CD4-positive, alpha-beta memory T cell (primary cell): ENCODE measurements around the gene MMP13. TPM values are rescaled to one million over a fixed set of nuclear protein-coding genes. Genes with fewer than 3 reads are reported as not detected.

Experiments used
- CTCF ChIA-PET: fragments of 350-600 bp; sonication (Branson Sonifier 250); formaldehyde crosslinking; loops from one replicate; lab custom pipeline; 2021; ENCODE audit warnings: inconsistent platforms; ENCODE audit not compliant: partially characterized antibody; lab: Charles Lee
- POLR2A ChIA-PET: fragments of 350-600 bp; sonication (Branson Sonifier 250); formaldehyde crosslinking; loops from one replicate; lab custom pipeline; 2021; ENCODE audit not compliant: partially characterized antibody; lab: Charles Lee
- DNase-seq, 5 donors: peaks; one replicate each; pipeline versions ENCODE4 v3.0.0 to v3.0.0-alpha.2; 2020 to 2022; ENCODE audit warnings: mixed read lengths in 1 of 5
- H3K27ac ChIP-seq: one replicate; pipeline ENCODE4 v1.7.0; 2013; ENCODE audit warnings: low read depth, low read length
- H3K27me3 ChIP-seq: 2 replicates; pipeline ENCODE4 v1.7.0; 2013; ENCODE audit warnings: mild to moderate bottlenecking, low read length, moderate library complexity; ENCODE audit not compliant: insufficient read depth
- H3K36me3 ChIP-seq: 2 replicates; pipeline ENCODE4 v1.7.0; 2013; ENCODE audit warnings: mild to moderate bottlenecking, low read length, moderate library complexity; ENCODE audit not compliant: insufficient read depth
- H3K4me1 ChIP-seq: 2 replicates; pipeline ENCODE4 v1.7.0; 2013; ENCODE audit warnings: mild to moderate bottlenecking, low read length, moderate library complexity; ENCODE audit not compliant: insufficient read depth
- H3K4me3 ChIP-seq, 2 donors: one replicate each; pipeline ENCODE4 v1.7.0; 2013; ENCODE audit warnings: low read length in 2 of 2, mild to moderate bottlenecking in 1 of 2
- H3K9me3 ChIP-seq, 2 donors: one replicate each; pipeline ENCODE4 v1.7.0; 2013; ENCODE audit warnings: low read length in 2 of 2, control low read depth in 1 of 2; ENCODE audit not compliant: control insufficient read depth in 1 of 2
- H3K27ac Mint-ChIP-seq, 7 donors: one replicate each; pipeline ENCODE4 v1.8.0; 2020 to 2021; ENCODE audit warnings: mixed read lengths in 7 of 7, mild to moderate bottlenecking in 6 of 7, inconsistent platforms in 3 of 7, moderate library complexity in 3 of 7
- H3K27me3 Mint-ChIP-seq, 2 donors: one replicate each; pipeline ENCODE4 v1.8.0; 2020 to 2021; ENCODE audit warnings: mixed read lengths in 2 of 2
- H3K36me3 Mint-ChIP-seq, 2 donors: one replicate each; pipeline ENCODE4 v1.8.0; 2020 to 2021; ENCODE audit warnings: mixed read lengths in 2 of 2, inconsistent platforms in 1 of 2, mild to moderate bottlenecking in 1 of 2
- H3K4me1 Mint-ChIP-seq, 4 donors: one replicate each; pipeline ENCODE4 v1.8.0; 2020 to 2021; ENCODE audit warnings: mixed read lengths in 4 of 4, mild to moderate bottlenecking in 1 of 4
- H3K4me3 Mint-ChIP-seq, 8 donors: one replicate each; pipeline ENCODE4 v1.8.0; 2020 to 2021; ENCODE audit warnings: mixed read lengths in 8 of 8, mild to moderate bottlenecking in 7 of 8, moderate library complexity in 6 of 8, inconsistent platforms in 3 of 8
- H3K9me3 Mint-ChIP-seq, 8 donors: one replicate each; pipeline ENCODE4 v1.8.0; 2020 to 2021; ENCODE audit warnings: mixed read lengths in 8 of 8, mild to moderate bottlenecking in 5 of 8, inconsistent platforms in 3 of 8, moderate library complexity in 1 of 8
- intact Hi-C: fragments of 100-400 bp; cut with micrococcal nuclease; formaldehyde crosslinking; loops from one replicate; pipeline ENCODE4 v1.15.1; 2023
- polyA plus RNA-seq, 2 donors: library from polyadenylated mRNA; unstranded; fragments of 300-500 nt; fragmentation: Illumina TruSeq; gene quantifications; one replicate each; pipeline ENCODE4 v1.2.3, GENCODE V29; 2021
- total RNA-seq, 2 experiments: library from RNA; stranded (reverse); gene quantifications; one replicate each; pipeline ENCODE4 v1.2.3, GENCODE V29; 2021

Gene MMP13
- total and polyA plus RNA-seq, 4 experiments from 2014 or later, result not detected

- Histone ChIP-seq H3K27me3 (peaks cover 7% of the 10 kb centered on the region), H3K27ac (no peak overlapping the region), H3K4me1 (no peaks in the 10 kb centered on the region), H3K36me3 (no peaks in the 10 kb centered on the region), H3K9me3 (no peaks in the 10 kb centered on the region), H3K4me3 (no peak overlapping the region)
- no peak for DNase-seq
- no peak overlapping the region for H3K4me3 Mint-ChIP-seq
- no peaks in the 10 kb centered on the region for H3K36me3 Mint-ChIP-seq
- intact Hi-C loops, result no loop called here
- peaks cover 12 to 17% of the 10 kb centered on the region in 2 donors for H3K27me3 Mint-ChIP-seq
- ChIA-PET CTCF (interaction anchor here (1.7 kb wide), 1 partner anchor 22 kb away, joined by 3 read pairs; no protein-coding TSS in a partner anchor), POLR2A (no interaction called here)
- H3K27ac Mint-ChIP-seq, result no peak overlapping the region
- no peaks in the 10 kb centered on the region for H3K4me1 Mint-ChIP-seq
- H3K9me3 Mint-ChIP-seq, result no peaks in the 10 kb centered on the region
These were observed 12.0 kb upstream of the MMP13 start for GRCh38 chr11:102967497-102967896.

- intact Hi-C loops, result no loop called here
- CTCF ChIA-PET, result interaction anchor here (1.2 kb wide), 1 partner anchor 9 kb away, joined by 3 read pairs; no protein-coding TSS in a partner anchor
- H3K4me1 Mint-ChIP-seq, result no peaks in the 10 kb centered on the region
- H3K9me3 Mint-ChIP-seq, result no peaks in the 10 kb centered on the region
- Histone ChIP-seq H3K27ac (no peak overlapping the region), H3K4me3 (no peak overlapping the region), H3K36me3 (no peaks in the 10 kb centered on the region), H3K9me3 (no peaks in the 10 kb centered on the region), H3K27me3 (peaks cover 3% of the 10 kb centered on the region), H3K4me1 (no peaks in the 10 kb centered on the region)
- H3K36me3 Mint-ChIP-seq, result no peaks in the 10 kb centered on the region
- peaks cover 8 to 10% of the 10 kb centered on the region in 2 donors for H3K27me3 Mint-ChIP-seq
- POLR2A ChIA-PET, result no interaction called here
- H3K4me3 Mint-ChIP-seq, result no peak overlapping the region
- no peak overlapping the region for H3K27ac Mint-ChIP-seq
- DNase-seq, result no peak
These were observed 10.5 kb upstream of the MMP13 start for GRCh38 chr11:102966011-102966410.

- intact Hi-C loops, result no loop called here
- no peak overlapping the region for H3K27ac Mint-ChIP-seq
- peaks cover 5 to 9% of the 10 kb centered on the region in 2 donors for H3K27me3 Mint-ChIP-seq
- H3K4me1 Mint-ChIP-seq, result no peaks in the 10 kb centered on the region
- Histone ChIP-seq H3K36me3 (no peaks in the 10 kb centered on the region), H3K4me1 (no peaks in the 10 kb centered on the region), H3K4me3 (no peak overlapping the region), H3K27me3 (no peaks in the 10 kb centered on the region), H3K27ac (no peak overlapping the region), H3K9me3 (no peaks in the 10 kb centered on the region)
- H3K4me3 Mint-ChIP-seq, result no peak overlapping the region
- no peaks in the 10 kb centered on the region for H3K36me3 Mint-ChIP-seq
- H3K9me3 Mint-ChIP-seq, result no peaks in the 10 kb centered on the region
- ChIA-PET CTCF (no interaction called here), POLR2A (no interaction called here)
- no peak for DNase-seq
These were observed 9.3 kb upstream of the MMP13 start for GRCh38 chr11:102964867-102965266.

GRCh38 chr11:102957953-102958352, 2.4 kb upstream of the MMP13 start:
- H3K4me1 Mint-ChIP-seq, result no peaks in the 10 kb centered on the region
- no peaks in the 10 kb centered on the region for H3K9me3 Mint-ChIP-seq
- POLR2A ChIA-PET, result no interaction called here

GRCh38 chr11:102950622-102951081, 4.9 kb downstream of the MMP13 start:
- Mint-ChIP-seq H3K9me3 (no peaks in the 10 kb centered on the region), H3K36me3 (no peaks in the 10 kb centered on the region), H3K4me3 (no peak overlapping the region), H3K27ac (no peak overlapping the region), H3K27me3 (peaks cover 6 to 7% of the 10 kb centered on the region in 2 donors), H3K4me1 (no peaks in the 10 kb centered on the region)
- H3K4me1 ChIP-seq, result no peaks in the 10 kb centered on the region
- ChIA-PET POLR2A (no interaction called here), CTCF (no interaction called here)
- no peak overlapping the region for H3K27ac ChIP-seq
- no peaks in the 10 kb centered on the region for H3K9me3 ChIP-seq
- H3K4me3 ChIP-seq, result no peak overlapping the region
- intact Hi-C loops, result no loop called here
- H3K36me3 ChIP-seq, result no peaks in the 10 kb centered on the region
- no peak for DNase-seq
- H3K27me3 ChIP-seq, result peaks cover under 1% of the 10 kb centered on the region

More at GRCh38 chr11:102957953-102958352, 2.4 kb upstream of the MMP13 start:
- Histone ChIP-seq H3K4me1 (no peaks in the 10 kb centered on the region), H3K27ac (no peak overlapping the region), H3K4me3 (no peak overlapping the region), H3K36me3 (no peaks in the 10 kb centered on the region), H3K9me3 (no peaks in the 10 kb centered on the region), H3K27me3 (no peaks in the 10 kb centered on the region)
- Mint-ChIP-seq H3K4me3 (no peak overlapping the region), H3K27me3 (peaks cover 0 to 2% of the 10 kb centered on the region in 2 donors), H3K27ac (no peak overlapping the region), H3K36me3 (no peaks in the 10 kb centered on the region)
- no peak for DNase-seq
- intact Hi-C loops, result no loop called here
- CTCF ChIA-PET, result interaction anchor here (1.2 kb wide), 1 partner anchor 8 kb away, joined by 3 read pairs; no protein-coding TSS in a partner anchor

GRCh38 chr11:102946237-102946636, 9.3 kb downstream of the MMP13 start:
- intact Hi-C loops, result no loop called here
- CTCF ChIA-PET, result interaction anchor here (1.4 to 3.0 kb wide), 2 partner anchors 9 to 15 kb away, joined by 5 to 16 read pairs; no protein-coding TSS in a partner anchor

GRCh38 chr11:102940714-102941588, 14.6 kb downstream of the MMP13 start:
- Mint-ChIP-seq H3K27me3 (peaks cover 1 to 5% of the 10 kb centered on the region in 2 donors), H3K4me3 (no peak overlapping the region), H3K4me1 (peaks cover 0 to 5% (median 3%) of the 10 kb centered on the region in 4 donors), H3K9me3 (peaks cover 0 to 5% (median 0%) of the 10 kb centered on the region in 8 donors), H3K36me3 (no peaks in the 10 kb centered on the region), H3K27ac (no peak overlapping the region)
- ChIA-PET CTCF (interaction anchor here (0.8 to 2.4 kb wide), 15 partner anchors 9 to 661 kb away, joined by 3 to 15 read pairs (median 4); partner anchors contain the start of gene MMP12), POLR2A (no interaction called here)
- intact Hi-C loops, result loop anchor here (1.0 kb wide), 1 partner anchor 653 kb away; no protein-coding TSS in a partner anchor
- H3K27me3 ChIP-seq, result peaks cover 3% of the 10 kb centered on the region
- H3K4me1 ChIP-seq, result no peaks in the 10 kb centered on the region
- H3K4me3 ChIP-seq, result no peak overlapping the region
- H3K9me3 ChIP-seq, result no peaks in the 10 kb centered on the region
- no peak overlapping the region for H3K27ac ChIP-seq
- no peaks in the 10 kb centered on the region for H3K36me3 ChIP-seq
- peak in 4 of 5 donors; percentile 22 to 39 (median 30) for DNase-seq

More at GRCh38 chr11:102946237-102946636, 9.3 kb downstream of the MMP13 start:
- no peaks in the 10 kb centered on the region for H3K4me1 ChIP-seq
- no peaks in the 10 kb centered on the region for H3K36me3 Mint-ChIP-seq
- H3K4me3 ChIP-seq, result no peak overlapping the region
- peaks cover 3% of the 10 kb centered on the region for H3K27me3 ChIP-seq
- peaks cover 0 to 1% (median 0%) of the 10 kb centered on the region in 4 donors for H3K4me1 Mint-ChIP-seq
- H3K27me3 Mint-ChIP-seq, result peaks cover 7% of the 10 kb centered on the region in 2 donors
- no peaks in the 10 kb centered on the region for H3K9me3 Mint-ChIP-seq
- DNase-seq, result no peak
- H3K36me3 ChIP-seq, result no peaks in the 10 kb centered on the region
- no peak overlapping the region for H3K27ac Mint-ChIP-seq
- H3K27ac ChIP-seq, result no peak overlapping the region
- H3K4me3 Mint-ChIP-seq, result no peak overlapping the region
- no peaks in the 10 kb centered on the region for H3K9me3 ChIP-seq
- POLR2A ChIA-PET, result no interaction called here
